Measurements from ENCODE around the gene TRIM2. TPM values are rescaled to one million over a fixed set of nuclear protein-coding genes. Genes with fewer than 3 reads are reported as not detected.

The TRIM2 gene
- 16.6 and 33.8 TPM in 2 replicates for total RNA-seq

GRCh38 chr4:153204247-153204671, at the start of gene TRIM2:
Gene TRIM2, plus strand, starts transcription at chr4:153204443. Its CDS starts 88 bp downstream, at chr4:153204531.

GRCh38 chr4:153344131-153345011, 140.1 kb downstream of the TRIM2 start, which contains the start of gene MND1:
Gene MND1, plus strand, starts transcription at chr4:153344688. Its CDS starts 50 bp downstream, at chr4:153344738.

Other genes with a start within 250 kb of the TRIM2 start
- 1.4 and 9.5 TPM in 2 replicates for gene MND1, start 140.2 kb downstream of the TRIM2 start, total RNA-seq